HCT116 (cell line): Measurements from ENCODE around the gene TXNDC16. TPM values are rescaled to one million over a fixed set of nuclear protein-coding genes. Genes with fewer than 3 reads are reported as not detected.

ENCODE experiments used
- ATAC-seq: fragments of 200-7000 bp; cut with Tn5 transposase; 2 replicates; pipeline ENCODE4 v1.9.1; 2020; ENCODE audit warnings: mild to moderate bottlenecking, moderate library complexity
- BruUV-seq: library from RNA; stranded (reverse); fragments of 400-500 nt; replicated peaks from 2 replicates; lab custom pipeline; 2021; lab: Mats Ljungman, UMichigan
- CTCF ChIA-PET: fragments of 300-600 bp; sonication (Branson Sonifier 250); formaldehyde crosslinking; loops from one replicate; lab custom pipeline; 2021; ENCODE audit warnings: antibody characterized with exemption; lab: Charles Lee
- POLR2A ChIA-PET: fragments of 300-600, 350-600 bp; sonication (Branson Sonifier 250); formaldehyde crosslinking; loops from one replicate; lab custom pipeline; 2021; ENCODE audit warnings: antibody characterized with exemption; lab: Charles Lee
- RAD21 ChIA-PET, 2 experiments: fragments of 300-600 bp; sonication (Branson Sonifier 250); formaldehyde crosslinking; loops; one replicate each; lab custom pipeline; 2023; ENCODE audit warnings: low total read pairs in 2 of 2; ENCODE audit not compliant: uncharacterized antibody in 2 of 2, unreplicated experiment in 2 of 2, low non-redundant PET in 1 of 2; lab: Charles Lee
- DNase-seq: peaks from one replicate; pipeline ENCODE4 v3.0.0-alpha.2; 2010; ENCODE audit warnings: low read depth, low spot score
- H2AFZ ChIP-seq: fragments of 200-600 bp; shearing (Covaris generic), sonication (generic); 2 replicates; pipeline ENCODE4 v1.6.1; 2017; ENCODE audit warnings: low read depth, mixed run types, mixed read lengths, antibody characterized with exemption, low read length; ENCODE audit not compliant: poor library complexity, severe bottlenecking
- H3K27ac ChIP-seq: 2 replicates; pipeline ENCODE4 v1.5.1; 2012; ENCODE audit warnings: low read depth, low read length
- H3K27me3 ChIP-seq: fragments of 200-600 bp; sonication (generic); 2 replicates; pipeline ENCODE4 v1.6.1; 2016; ENCODE audit warnings: mixed run types, low read length, mixed read lengths; ENCODE audit not compliant: insufficient read depth
- H3K36me3 ChIP-seq, 2 experiments: fragments of 200-500 bp in 1 of 2; fragments of 200-600 bp in 1 of 2; sonication (Bioruptor generic) in 1 of 2; sonication (generic) in 1 of 2; 2 replicates each; pipeline versions ENCODE4 v1.5.1 to v1.6.1; 2014 to 2016; ENCODE audit warnings: low read length in 2 of 2, inconsistent platforms in 1 of 2, mixed read lengths in 1 of 2, mixed run types in 1 of 2; ENCODE audit not compliant: insufficient read depth in 2 of 2, control insufficient read depth in 1 of 2
- H3K4me1 ChIP-seq, 2 experiments: fragments of 200-600 bp in 1 of 2; sonication (generic) in 1 of 2; 2 replicates each; pipeline versions ENCODE4 v1.5.1 to v1.6.1; 2012 to 2017; ENCODE audit warnings: low read length in 2 of 2, inconsistent platforms in 1 of 2, mild to moderate bottlenecking in 1 of 2, mixed read lengths in 1 of 2, mixed run types in 1 of 2, moderate library complexity in 1 of 2; ENCODE audit not compliant: insufficient read depth in 2 of 2, control insufficient read depth in 1 of 2
- H3K4me2 ChIP-seq: fragments of 200-600 bp; sonication (generic); 2 replicates; pipeline ENCODE4 v1.6.1; 2017; ENCODE audit warnings: mixed run types, low read length, mixed read lengths
- H3K4me3 ChIP-seq, 2 experiments: fragments of 200-600 bp in 1 of 2; sonication (generic) in 1 of 2; replicated peaks in 1 of 2; 2 replicates each; pipeline ENCODE4 v1.5.1; 2011 to 2016; ENCODE audit warnings: low read length in 2 of 2, control low read depth in 1 of 2, low read depth in 1 of 2, mild to moderate bottlenecking in 1 of 2, mixed read lengths in 1 of 2, mixed run types in 1 of 2
- H3K79me2 ChIP-seq: fragments of 200-600 bp; sonication (generic); 2 replicates; pipeline ENCODE4 v1.6.1; 2017; ENCODE audit warnings: mild to moderate bottlenecking, mixed run types, low read length, moderate library complexity, mixed read lengths; ENCODE audit not compliant: insufficient read depth
- H3K9ac ChIP-seq: fragments of 200-600 bp; sonication (generic); 2 replicates; pipeline ENCODE4 v1.6.1; 2016; ENCODE audit warnings: low read length, mixed read lengths
- H3K9me2 ChIP-seq: fragments of 200-600 bp; sonication (generic), shearing (Covaris generic); 2 replicates; pipeline ENCODE4 v1.6.1; 2017; ENCODE audit warnings: mixed run types, mild to moderate bottlenecking, moderate library complexity; ENCODE audit not compliant: insufficient read depth
- H3K9me3 ChIP-seq, 2 experiments: fragments of 200-500 bp in 1 of 2; fragments of 200-600 bp in 1 of 2; sonication (Bioruptor generic) in 1 of 2; sonication (generic) in 1 of 2; 2 replicates each; pipeline ENCODE4 v1.6.1; 2014 to 2017; ENCODE audit warnings: low read length in 2 of 2, mixed read lengths in 2 of 2, inconsistent platforms in 1 of 2, low read depth in 1 of 2, mild to moderate bottlenecking in 1 of 2, mixed run types in 1 of 2, moderate library complexity in 1 of 2; ENCODE audit not compliant: control insufficient read depth in 1 of 2, insufficient read depth in 1 of 2
- H4K20me1 ChIP-seq: fragments of 200-600 bp; sonication (generic), shearing (Covaris generic); 2 replicates; pipeline ENCODE4 v1.6.1; 2017; ENCODE audit warnings: mixed run types, mild to moderate bottlenecking, moderate library complexity; ENCODE audit not compliant: insufficient read depth
- CBX3 ChIP-seq: IDR thresholded peaks from 2 replicates; pipeline ENCODE4 v1.6.1; 2012; ENCODE audit warnings: low read depth
- CEBPB ChIP-seq: IDR thresholded peaks from 2 replicates; pipeline ENCODE4 v1.6.1; 2012; ENCODE audit warnings: low read depth
- EZH2 ChIP-seq: fragments of 200-600 bp; sonication (generic); IDR thresholded peaks from 2 replicates; pipeline ENCODE4 v1.6.1; 2017; ENCODE audit warnings: antibody characterized with exemption, mixed run types
- TCF7L2 ChIP-seq: IDR thresholded peaks from 2 replicates; pipeline ENCODE4 v1.7.0; 2011; ENCODE audit warnings: borderline replicate concordance, inconsistent platforms; ENCODE audit not compliant: insufficient read depth, insufficient read length; ENCODE audit errors: extremely low read depth
- intact Hi-C: fragments of 100-400 bp; cut with micrococcal nuclease; formaldehyde crosslinking; loops from 2 replicates; pipeline ENCODE4 v1.10.0; 2022
- total RNA-seq: library from RNA; stranded (reverse); gene quantifications from one replicate; pipeline ENCODE4 v1.2.1, GENCODE V29; 2021; ENCODE audit not compliant: unreplicated experiment
- TF ChIP-seq, protein P1 (sequence below): IDR thresholded peaks from 2 replicates; pipeline ENCODE4 v1.6.1; 2012; ENCODE audit warnings: low read depth

Gene TXNDC16
- total RNA-seq, 1 experiment from 2014 or later, result 2.7 TPM

DNA sequence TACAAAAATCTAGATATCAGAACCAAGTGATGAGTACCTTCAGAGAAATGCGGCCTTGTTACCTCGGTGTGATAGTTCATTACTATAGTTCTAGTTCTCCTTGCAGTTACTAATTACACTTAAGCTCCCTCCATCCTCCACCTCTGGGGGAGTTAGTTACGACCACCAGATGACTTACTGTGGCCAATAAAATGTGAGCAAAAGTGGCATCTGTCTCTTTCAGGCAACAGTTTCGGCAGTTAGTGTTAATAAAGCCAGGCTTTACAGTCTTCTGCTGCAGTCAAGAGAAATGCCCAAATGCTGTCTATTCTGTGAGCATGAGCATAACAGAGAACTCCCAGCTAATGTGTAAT lies 6.0 kb downstream of the TXNDC16 start:
- no peaks in the 10 kb centered on the region for H3K9me2 ChIP-seq
- no peaks in the 10 kb centered on the region for H3K9me3 ChIP-seq
- no peaks in the 10 kb centered on the region for H4K20me1 ChIP-seq
- BruUV-seq, result no TSS peak
- H3K4me2 ChIP-seq, result no peak overlapping the region
- H3K36me3 ChIP-seq, result no peaks in the 10 kb centered on the region
- TF ChIP-seq, protein P1, sequence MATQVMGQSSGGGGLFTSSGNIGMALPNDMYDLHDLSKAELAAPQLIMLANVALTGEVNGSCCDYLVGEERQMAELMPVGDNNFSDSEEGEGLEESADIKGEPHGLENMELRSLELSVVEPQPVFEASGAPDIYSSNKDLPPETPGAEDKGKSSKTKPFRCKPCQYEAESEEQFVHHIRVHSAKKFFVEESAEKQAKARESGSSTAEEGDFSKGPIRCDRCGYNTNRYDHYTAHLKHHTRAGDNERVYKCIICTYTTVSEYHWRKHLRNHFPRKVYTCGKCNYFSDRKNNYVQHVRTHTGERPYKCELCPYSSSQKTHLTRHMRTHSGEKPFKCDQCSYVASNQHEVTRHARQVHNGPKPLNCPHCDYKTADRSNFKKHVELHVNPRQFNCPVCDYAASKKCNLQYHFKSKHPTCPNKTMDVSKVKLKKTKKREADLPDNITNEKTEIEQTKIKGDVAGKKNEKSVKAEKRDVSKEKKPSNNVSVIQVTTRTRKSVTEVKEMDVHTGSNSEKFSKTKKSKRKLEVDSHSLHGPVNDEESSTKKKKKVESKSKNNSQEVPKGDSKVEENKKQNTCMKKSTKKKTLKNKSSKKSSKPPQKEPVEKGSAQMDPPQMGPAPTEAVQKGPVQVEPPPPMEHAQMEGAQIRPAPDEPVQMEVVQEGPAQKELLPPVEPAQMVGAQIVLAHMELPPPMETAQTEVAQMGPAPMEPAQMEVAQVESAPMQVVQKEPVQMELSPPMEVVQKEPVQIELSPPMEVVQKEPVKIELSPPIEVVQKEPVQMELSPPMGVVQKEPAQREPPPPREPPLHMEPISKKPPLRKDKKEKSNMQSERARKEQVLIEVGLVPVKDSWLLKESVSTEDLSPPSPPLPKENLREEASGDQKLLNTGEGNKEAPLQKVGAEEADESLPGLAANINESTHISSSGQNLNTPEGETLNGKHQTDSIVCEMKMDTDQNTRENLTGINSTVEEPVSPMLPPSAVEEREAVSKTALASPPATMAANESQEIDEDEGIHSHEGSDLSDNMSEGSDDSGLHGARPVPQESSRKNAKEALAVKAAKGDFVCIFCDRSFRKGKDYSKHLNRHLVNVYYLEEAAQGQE, result no peak
- TF ChIP-seq TCF7L2, result no peak
- no peak for TF ChIP-seq CEBPB
- TF ChIP-seq CBX3, result no peak
- TF ChIP-seq EZH2, result no peak
- H3K27me3 ChIP-seq, result no peaks in the 10 kb centered on the region
- no peak overlapping the region for H3K27ac ChIP-seq
- ChIA-PET CTCF (no interaction called here), RAD21 (no interaction called here), POLR2A (no interaction called here)
- no peak overlapping the region for H2AFZ ChIP-seq
- H3K4me1 ChIP-seq, result peaks cover 0 to 4% of the 10 kb centered on the region in 2 experiments; a peak in 2 of 4 replicates
- intact Hi-C loops, result no loop called here
- H3K79me2 ChIP-seq, result no peaks in the 10 kb centered on the region
- H3K9ac ChIP-seq, result no peak overlapping the region
- H3K4me3 ChIP-seq, result no peak overlapping the region
- DNase-seq, result no peak
- ATAC-seq, result no peak
